Esophagus muscularis mucosa (tissue), 4 donors: Measurements from ENCODE around the gene CRTC1. TPM values are rescaled to one million over a fixed set of nuclear protein-coding genes. Genes with fewer than 3 reads are reported as not detected.

Experiments
- DNase-seq: peaks from one replicate; pipeline ENCODE4 v3.0.0-alpha.2; 2017; ENCODE audit errors: extremely low spot score
- H3K27ac ChIP-seq, 4 donors: fragments of 200-600 bp; sonication (generic); replicated peaks in 1 of 4; 1 replicate in 3 of 4; 2 replicates in 1 of 4; pipeline ENCODE4 v1.5.1; 2016 to 2019; ENCODE audit warnings: mild to moderate bottlenecking in 1 of 4
- H3K27me3 ChIP-seq, 4 donors: fragments of 200-600 bp; sonication (generic); one replicate each; pipeline versions ENCODE4 v1.5.1 to v1.6.0; 2016 to 2019
- H3K36me3 ChIP-seq, 4 donors: fragments of 200-600 bp; sonication (generic); one replicate each; pipeline ENCODE4 v1.5.1; 2016 to 2019
- H3K4me1 ChIP-seq, 4 donors: fragments of 200-600 bp; sonication (generic); one replicate each; pipeline ENCODE4 v1.5.1; 2016 to 2019
- H3K4me3 ChIP-seq, 4 donors: fragments of 200-600 bp; sonication (generic); 1 replicate in 2 of 4; 2 replicates in 2 of 4; pipeline ENCODE4 v1.5.1; 2016 to 2019; ENCODE audit warnings: mild to moderate bottlenecking in 4 of 4, moderate library complexity in 1 of 4
- H3K9me3 ChIP-seq, 4 donors: fragments of 200-600 bp; sonication (generic); 1 replicate in 3 of 4; 2 replicates in 1 of 4; pipeline ENCODE4 v1.5.1; 2016 to 2019
- CTCF ChIP-seq, 3 experiments: fragments of 200-600 bp in 2 of 3; fragments of 450-650 bp in 1 of 3; sonication (generic) in 2 of 3; IDR thresholded peaks; one replicate each; pipeline ENCODE4 v1.5.1; 2017 to 2019; ENCODE audit warnings: antibody characterized with exemption in 3 of 3, mild to moderate bottlenecking in 2 of 3, moderate library complexity in 1 of 3
- EP300 ChIP-seq: sonication (generic); formaldehyde crosslinking; IDR thresholded peaks from one replicate; pipeline ENCODE4 v1.6.1; 2017; ENCODE audit warnings: antibody characterized with exemption
- POLR2A ChIP-seq: fragments of 450-650 bp; IDR thresholded peaks from one replicate; pipeline ENCODE4 v1.6.1; 2017; ENCODE audit warnings: antibody characterized with exemption, moderate library complexity, mild to moderate bottlenecking, low read depth
- POLR2AphosphoS5 ChIP-seq, 2 donors: sonication (generic); formaldehyde crosslinking; IDR thresholded peaks; one replicate each; pipeline ENCODE4 v1.6.1; 2017; ENCODE audit warnings: antibody characterized with exemption in 2 of 2
- WGBS: methylation state at CpG from one replicate; pipeline ENCODE4 v1.1.5; 2018; 5-methylcytosine and 5-hydroxymethylcytosine counted together
- intact Hi-C: fragments of 100-400 bp; cut with DNase I; formaldehyde crosslinking; loops from one replicate; pipeline ENCODE4 v1.15.1; 2023
- total RNA-seq, 4 donors: library from RNA; depleted of rRNA; stranded (reverse); fragments of >200 nt; gene quantifications; one replicate each; pipeline versions ENCODE4 v1.1.0 to v1.2.1, GENCODE V29; 2016

Gene CRTC1
- total RNA-seq, 4 donors from 2014 or later = 5.3 to 10.1 (median 6.6) TPM

GRCh38 chr19:18708452-18709231 lies 25.2 kb downstream of the CRTC1 start:
- DNase-seq = no peak
- Histone ChIP-seq H3K4me1 (peaks cover 4 to 60% (median 52%) of the 10 kb centered on the region in 4 donors), H3K4me3 (no peak overlapping the region), H3K27ac (no peak overlapping the region), H3K36me3 (peaks cover 0 to 2% (median 0%) of the 10 kb centered on the region in 4 donors), H3K27me3 (no peaks in the 10 kb centered on the region), H3K9me3 (no peaks in the 10 kb centered on the region)
- WGBS = 100% methylated on average over 2 of the region's 25 CpGs
- TF ChIP-seq POLR2A (no peak), EP300 (no peak), POLR2AphosphoS5 (IDR thresholded peaks at IDR 0.05) (no peak), CTCF (IDR thresholded peaks at IDR 0.05) (no peak)
- intact Hi-C loops = no loop called here

GRCh38 chr19:18709546-18709945 lies 26.1 kb downstream of the CRTC1 start:
- no peaks in the 10 kb centered on the region for H3K27me3 ChIP-seq
- peaks cover 0 to 4% (median 0%) of the 10 kb centered on the region in 4 donors for H3K36me3 ChIP-seq
- intact Hi-C loops = no loop called here
- no peak overlapping the region for H3K4me3 ChIP-seq
- no peak for DNase-seq
- TF ChIP-seq CTCF (IDR thresholded peaks at IDR 0.05) (no peak), EP300 (no peak), POLR2A (no peak), POLR2AphosphoS5 (IDR thresholded peaks at IDR 0.05) (no peak)
- peaks cover 4 to 62% (median 54%) of the 10 kb centered on the region in 4 donors for H3K4me1 ChIP-seq
- 80% methylated on average over 2 of the region's 10 CpGs for WGBS
- H3K27ac ChIP-seq = no peak overlapping the region
- H3K9me3 ChIP-seq = no peaks in the 10 kb centered on the region

GRCh38 chr19:18710186-18710585 lies 26.7 kb downstream of the CRTC1 start:
- WGBS = 80% methylated on average over 11 of the region's 11 CpGs
- intact Hi-C loops = no loop called here
- Histone ChIP-seq H3K9me3 (no peaks in the 10 kb centered on the region), H3K36me3 (peaks cover 0 to 4% (median 0%) of the 10 kb centered on the region in 4 donors), H3K4me3 (no peak overlapping the region), H3K27ac (no peak overlapping the region), H3K4me1 (peaks cover 4 to 59% (median 54%) of the 10 kb centered on the region in 4 donors), H3K27me3 (no peaks in the 10 kb centered on the region)
- no peak for TF ChIP-seq POLR2AphosphoS5 (IDR thresholded peaks at IDR 0.05)
- TF ChIP-seq EP300 = no peak
- no peak for TF ChIP-seq POLR2A
- no peak for TF ChIP-seq CTCF (IDR thresholded peaks at IDR 0.05)
- no peak for DNase-seq

- DNase-seq = no peak
- no peak for TF ChIP-seq POLR2A
- no peak for TF ChIP-seq CTCF (IDR thresholded peaks at IDR 0.05)
- no peak for TF ChIP-seq EP300
- peak; percentile 33 to 50 for TF ChIP-seq POLR2AphosphoS5 (IDR thresholded peaks at IDR 0.05)
Measured at GRCh38 chr19:18710996-18711751, 27.7 kb downstream of the CRTC1 start.

More at GRCh38 chr19:18710996-18711751, 27.7 kb downstream of the CRTC1 start:
- WGBS = 17% methylated on average over 11 of the region's 28 CpGs
- Histone ChIP-seq H3K36me3 (peaks cover 0 to 4% (median 0%) of the 10 kb centered on the region in 4 donors), H3K4me1 (peaks cover 4 to 55% (median 52%) of the 10 kb centered on the region in 4 donors), H3K4me3 (peak overlapping the region in 1 of 4 donors; percentile 41), H3K9me3 (no peaks in the 10 kb centered on the region), H3K27me3 (no peaks in the 10 kb centered on the region), H3K27ac (peak overlapping the region; percentile 40 to 66 (median 46))
- intact Hi-C loops = no loop called here
